Gastrocnemius medialis (tissue), 4 donors: ENCODE measurements around the gene NUBP1.

ENCODE experiments used
- POLR2A ChIP-seq, 2 donors: fragments of 450-650 bp; IDR thresholded peaks; one replicate each; pipeline ENCODE4 v1.6.1; 2017; ENCODE audit warnings: antibody characterized with exemption in 2 of 2, mild to moderate bottlenecking in 2 of 2, moderate library complexity in 2 of 2
- TF ChIP-seq, protein P1 (sequence below), 5 experiments: fragments of 450-650 bp in 3 of 5; fragments of 200-600 bp in 2 of 5; sonication (generic) in 2 of 5; IDR thresholded peaks in 4 of 5; conservative IDR thresholded peaks in 1 of 5; 1 replicate in 4 of 5; 2 replicates in 1 of 5; pipeline ENCODE4 v1.5.1; 2016 to 2019; ENCODE audit warnings: antibody characterized with exemption in 5 of 5, mild to moderate bottlenecking in 3 of 5, moderate library complexity in 3 of 5

DNA sequence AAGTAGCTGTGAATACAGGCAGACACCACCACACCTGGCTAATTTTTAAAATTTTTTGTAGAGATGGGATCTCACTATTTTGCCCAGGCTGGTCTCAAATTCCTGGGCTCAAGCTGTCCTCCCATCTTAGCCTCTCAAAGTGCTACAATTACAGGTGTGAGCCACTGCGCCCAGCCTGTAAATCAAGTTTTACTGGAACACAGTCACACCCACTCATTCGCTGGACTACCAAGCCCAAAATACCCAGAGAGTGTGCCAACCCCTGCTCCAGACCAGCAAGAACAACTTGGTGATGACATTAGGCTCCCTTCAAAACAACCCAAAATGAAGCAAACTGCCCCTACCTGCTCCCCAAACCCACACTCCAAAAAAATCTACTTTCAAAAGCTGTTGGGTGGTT, 39.0 kb downstream of the NUBP1 start:
- TF ChIP-seq, protein P1, sequence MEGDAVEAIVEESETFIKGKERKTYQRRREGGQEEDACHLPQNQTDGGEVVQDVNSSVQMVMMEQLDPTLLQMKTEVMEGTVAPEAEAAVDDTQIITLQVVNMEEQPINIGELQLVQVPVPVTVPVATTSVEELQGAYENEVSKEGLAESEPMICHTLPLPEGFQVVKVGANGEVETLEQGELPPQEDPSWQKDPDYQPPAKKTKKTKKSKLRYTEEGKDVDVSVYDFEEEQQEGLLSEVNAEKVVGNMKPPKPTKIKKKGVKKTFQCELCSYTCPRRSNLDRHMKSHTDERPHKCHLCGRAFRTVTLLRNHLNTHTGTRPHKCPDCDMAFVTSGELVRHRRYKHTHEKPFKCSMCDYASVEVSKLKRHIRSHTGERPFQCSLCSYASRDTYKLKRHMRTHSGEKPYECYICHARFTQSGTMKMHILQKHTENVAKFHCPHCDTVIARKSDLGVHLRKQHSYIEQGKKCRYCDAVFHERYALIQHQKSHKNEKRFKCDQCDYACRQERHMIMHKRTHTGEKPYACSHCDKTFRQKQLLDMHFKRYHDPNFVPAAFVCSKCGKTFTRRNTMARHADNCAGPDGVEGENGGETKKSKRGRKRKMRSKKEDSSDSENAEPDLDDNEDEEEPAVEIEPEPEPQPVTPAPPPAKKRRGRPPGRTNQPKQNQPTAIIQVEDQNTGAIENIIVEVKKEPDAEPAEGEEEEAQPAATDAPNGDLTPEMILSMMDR (IDR thresholded peaks at IDR 0.05 in 4 of 5, conservative IDR thresholded peaks at IDR 0.05 in 1 of 5) = no peak
- no peak for TF ChIP-seq POLR2A (IDR thresholded peaks at IDR 0.05)
